Karpas-422 (cell line): ENCODE results near the gene OR7D2. TPM values are rescaled to one million over a fixed set of nuclear protein-coding genes. Genes with fewer than 3 reads are reported as not detected.

Experiments
- DNase-seq: peaks from one replicate; pipeline ENCODE4 v3.0.0-alpha.2; 2015
- H2AFZ ChIP-seq: fragments of 200-600 bp; sonication (generic); 2 replicates; pipeline ENCODE4 v1.6.1; 2014; ENCODE audit warnings: antibody characterized with exemption, low read length, mixed read lengths
- H3K27ac ChIP-seq: fragments of 200-600 bp; sonication (generic); 2 replicates; pipeline ENCODE4 v1.5.1; 2014; ENCODE audit warnings: mild to moderate bottlenecking, low read length, moderate library complexity
- H3K27me3 ChIP-seq: fragments of 200-600 bp; sonication (generic); 2 replicates; pipeline ENCODE4 v1.6.1; 2014; ENCODE audit warnings: low read length, mixed read lengths
- H3K36me3 ChIP-seq: fragments of 200-600 bp; sonication (generic); 2 replicates; pipeline ENCODE4 v1.6.1; 2014; ENCODE audit warnings: low read length, mixed read lengths; ENCODE audit not compliant: insufficient read depth
- H3K4me1 ChIP-seq: fragments of 200-600 bp; sonication (generic); 2 replicates; pipeline ENCODE4 v1.6.1; 2014; ENCODE audit warnings: mild to moderate bottlenecking, low read length, mixed read lengths
- H3K4me2 ChIP-seq: fragments of 200-600 bp; sonication (generic); 2 replicates; pipeline ENCODE4 v1.6.1; 2014; ENCODE audit warnings: low read length, low read depth, mild to moderate bottlenecking; ENCODE audit not compliant: poor library complexity, severe bottlenecking
- H3K4me3 ChIP-seq: fragments of 200-600 bp; sonication (generic); 2 replicates; pipeline ENCODE4 v1.5.1; 2014; ENCODE audit warnings: mild to moderate bottlenecking, antibody characterized with exemption, low read length, mixed read lengths
- H3K79me2 ChIP-seq: fragments of 200-600 bp; sonication (generic); 2 replicates; pipeline ENCODE4 v1.6.1; 2014; ENCODE audit warnings: mild to moderate bottlenecking, low read length, mixed read lengths
- H3K9ac ChIP-seq: fragments of 200-600 bp; sonication (generic); 2 replicates; pipeline ENCODE4 v1.6.0; 2014; ENCODE audit warnings: low read length
- H3K9me2 ChIP-seq: fragments of 200-600 bp; sonication (generic), shearing (Covaris generic); replicated peaks from 2 replicates; pipeline ENCODE4 v1.6.0; 2014; ENCODE audit warnings: mild to moderate bottlenecking, low read length, moderate library complexity; ENCODE audit not compliant: insufficient read depth
- H3K9me3 ChIP-seq: fragments of 300-700, 200-600 bp; sonication (generic); 2 replicates; pipeline ENCODE4 v1.6.1; 2014; ENCODE audit warnings: low read length, mixed read lengths
- H4K20me1 ChIP-seq: fragments of 200-600 bp; sonication (generic); 2 replicates; pipeline ENCODE4 v1.6.1; 2014; ENCODE audit warnings: mild to moderate bottlenecking, antibody characterized with exemption, low read length, low read depth; ENCODE audit not compliant: insufficient read depth
- total RNA-seq: library from RNA; depleted of rRNA; stranded (reverse); fragments of >200 nt; shearing (Covaris generic); gene quantifications from 2 replicates; pipeline ENCODE4 v1.2.3, GENCODE V29; 2014; ENCODE audit warnings: low replicate concordance; rRNA removed

The OR7D2 gene
- total RNA-seq, 1 experiment from 2014 or later, result not detected

DNA sequence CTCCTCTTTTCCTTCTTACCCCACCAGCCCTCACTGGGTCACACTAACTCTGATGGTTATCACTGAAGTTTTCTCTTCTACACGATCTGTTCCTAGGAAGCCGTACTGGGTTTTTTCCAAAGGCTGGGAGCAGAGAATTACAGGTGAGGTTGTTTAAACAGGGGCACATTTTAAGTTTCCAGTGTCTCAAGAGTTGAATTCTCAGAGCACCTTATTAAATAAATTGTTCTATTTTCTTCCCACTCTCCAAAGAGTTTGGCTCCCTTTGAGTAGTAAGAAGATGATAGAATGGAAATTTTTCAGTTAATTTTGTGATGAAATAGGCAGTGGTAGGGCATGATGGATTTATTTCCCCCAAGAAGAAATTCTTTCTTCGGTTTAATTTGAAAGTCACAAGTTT lies 40.7 kb downstream of the OR7D2 start, which contains the start of gene OR7D4:
OR7D4 (minus strand) TSS at position 101 of the 400 bp plus-strand sequence. CDS start 4,752 bp downstream, outside the sequence.
- Histone ChIP-seq H3K9ac (no peak within 1 kb of the TSS), H3K4me2 (no peak within 1 kb of the TSS), H3K36me3 (no peaks in the 10 kb centered on the region), H3K4me1 (no peaks in the 10 kb centered on the region), H3K79me2 (no peaks in the 10 kb centered on the region), H3K9me2 (no peaks in the 10 kb centered on the region), H3K9me3 (no peaks in the 10 kb centered on the region), H4K20me1 (no peaks in the 10 kb centered on the region), H3K27me3 (no peaks in the 10 kb centered on the region), H2AFZ (no peak within 1 kb of the TSS), H3K27ac (no peak within 1 kb of the TSS), H3K4me3 (no peak within 1 kb of the TSS)
- no peak for DNase-seq

Other genes starting within 250 kb of the OR7D2 start
- not detected in 2 replicates for gene MUC16, start 168.6 kb upstream of the OR7D2 start, total RNA-seq
- gene OR1M1, start 91.9 kb upstream of the OR7D2 start, total RNA-seq, result not detected in 2 replicates
- not detected in 2 replicates for gene OR7G2, start 71.5 kb upstream of the OR7D2 start, total RNA-seq
- gene OR7G1, start 63.2 kb upstream of the OR7D2 start, total RNA-seq, result not detected in 2 replicates
- gene OR7G3, start 52.0 kb upstream of the OR7D2 start, total RNA-seq, result not detected in 2 replicates
- 26.6 and 48.1 TPM in 2 replicates for gene ZNF317, start 38.6 kb upstream of the OR7D2 start, total RNA-seq
- not detected in 2 replicates for gene OR7D4, start 40.6 kb downstream of the OR7D2 start, total RNA-seq
- gene OR7E24, start 72.0 kb downstream of the OR7D2 start, total RNA-seq, result not detected in 2 replicates
- 6.9 and 14.4 TPM in 2 replicates for gene ZNF699, start 130.9 kb downstream of the OR7D2 start, total RNA-seq
- 8.4 and 42.2 TPM in 2 replicates for gene ZNF559, start 145.2 kb downstream of the OR7D2 start, total RNA-seq
- 2.5 and 5.0 TPM in 2 replicates for gene ZNF177, start 184.0 kb downstream of the OR7D2 start, total RNA-seq